IMR-90 (cell line): ENCODE data around the gene CYP3A4. TPM values are rescaled to one million over a fixed set of nuclear protein-coding genes. Genes with fewer than 3 reads are reported as not detected.

Source experiments
- ATAC-seq: fragments of 200-7000 bp; cut with Tn5 transposase; 2 replicates; pipeline ENCODE4 v1.9.1; 2020; ENCODE audit warnings: low read depth, mild to moderate bottlenecking, moderate library complexity
- Bru-seq: library from RNA; stranded (reverse); fragments of 400-500 nt; gene quantifications from one replicate; lab custom pipeline; 2021; lab: Mats Ljungman, UMichigan
- BruChase-seq, 2 experiments: library from RNA; stranded (reverse); fragments of 400-500 nt; gene quantifications; one replicate each; lab custom pipeline; 2021; lab: Mats Ljungman, UMichigan
- BruUV-seq: library from RNA; stranded (reverse); fragments of 400-500 nt; replicated peaks from 2 replicates; lab custom pipeline; 2021; lab: Mats Ljungman, UMichigan
- CTCF ChIA-PET: fragments of 300-600 bp; formaldehyde crosslinking; extraction: SDS; loops from one replicate; lab custom pipeline; 2021; ENCODE audit warnings: antibody characterized with exemption; lab: Yijun Ruan, JAX
- POLR2A ChIA-PET: fragments of 300-600 bp; sonication (Branson Sonifier 250); formaldehyde crosslinking; loops from one replicate; lab custom pipeline; 2022; ENCODE audit warnings: antibody characterized with exemption; ENCODE audit not compliant: unreplicated experiment; lab: Charles Lee
- DNase-seq: peaks from one replicate; pipeline ENCODE4 v3.0.0; 2013
- H2AFZ ChIP-seq: replicated peaks from 2 replicates; pipeline ENCODE3; 2013; ENCODE audit warnings: low read length, mild to moderate bottlenecking; ENCODE audit not compliant: poor library complexity
- H2AK5ac ChIP-seq: 2 replicates; pipeline ENCODE4 v1.6.1; 2013; ENCODE audit warnings: low read depth, low read length, inconsistent platforms
- H2AK9ac ChIP-seq: replicated peaks from 2 replicates; pipeline ENCODE3; 2013; ENCODE audit warnings: mild to moderate bottlenecking, low read depth, low read length, moderate library complexity; ENCODE audit not compliant: poor library complexity
- H2BK120ac ChIP-seq: 2 replicates; pipeline ENCODE4 v1.6.1; 2013; ENCODE audit warnings: low read depth, low read length, inconsistent platforms
- H2BK15ac ChIP-seq: 3 replicates; pipeline ENCODE4 v1.6.1; 2013; ENCODE audit warnings: low read depth, low read length, inconsistent platforms
- H2BK20ac ChIP-seq: 2 replicates; pipeline ENCODE4 v1.6.1; 2013; ENCODE audit warnings: low read depth, mild to moderate bottlenecking, inconsistent platforms, low read length, moderate library complexity
- H2BK5ac ChIP-seq: 2 replicates; pipeline ENCODE4 v1.6.1; 2013; ENCODE audit warnings: mild to moderate bottlenecking, low read depth, low read length, inconsistent platforms; ENCODE audit not compliant: poor library complexity, severe bottlenecking
- H3K14ac ChIP-seq: replicated peaks from 2 replicates; pipeline ENCODE4 v1.6.1; 2013; ENCODE audit warnings: low read depth, low read length, inconsistent platforms
- H3K18ac ChIP-seq: 2 replicates; pipeline ENCODE4 v1.6.1; 2013; ENCODE audit warnings: low read depth, low read length, control low read depth
- H3K23ac ChIP-seq: 2 replicates; pipeline ENCODE4 v1.6.1; 2013; ENCODE audit warnings: low read depth, low read length, inconsistent platforms
- H3K27ac ChIP-seq: 2 replicates; pipeline ENCODE4 v1.5.1; 2013; ENCODE audit warnings: mild to moderate bottlenecking, control low read depth, low read length; ENCODE audit not compliant: insufficient read depth
- H3K27me3 ChIP-seq: 2 replicates; pipeline ENCODE4 v1.6.1; 2013; ENCODE audit warnings: low read length; ENCODE audit not compliant: control insufficient read depth, insufficient read depth
- H3K36me3 ChIP-seq: 2 replicates; pipeline ENCODE4 v1.6.1; 2013; ENCODE audit warnings: low read length, mixed read lengths; ENCODE audit not compliant: control insufficient read depth, insufficient read depth
- H3K4ac ChIP-seq: 2 replicates; pipeline ENCODE4 v1.6.1; 2013; ENCODE audit warnings: low read depth, low read length, inconsistent platforms
- H3K4me1 ChIP-seq: 2 replicates; pipeline ENCODE4 v1.6.1; 2013; ENCODE audit warnings: low read length, mixed read lengths; ENCODE audit not compliant: control insufficient read depth, insufficient read depth
- H3K4me2 ChIP-seq: 2 replicates; pipeline ENCODE4 v1.6.1; 2013; ENCODE audit warnings: low read depth, mild to moderate bottlenecking, control low read depth, low read length, moderate library complexity
- H3K4me3 ChIP-seq: 2 replicates; pipeline ENCODE4 v1.5.1; 2013; ENCODE audit warnings: low read depth, mild to moderate bottlenecking, control low read depth, low read length, moderate library complexity; ENCODE audit not compliant: insufficient read depth
- H3K56ac ChIP-seq: 2 replicates; pipeline ENCODE4 v1.6.1; 2013; ENCODE audit warnings: low read length, inconsistent platforms; ENCODE audit not compliant: insufficient read depth; ENCODE audit errors: extremely low read depth
- H3K79me1 ChIP-seq, 2 experiments: 2 replicates each; pipeline ENCODE4 v1.6.1; 2013; ENCODE audit warnings: low read length in 2 of 2, inconsistent platforms in 1 of 2, low read depth in 1 of 2
- H3K9ac ChIP-seq: 2 replicates; pipeline ENCODE4 v1.6.1; 2013; ENCODE audit warnings: low read depth, low read length, control low read depth
- H3K9me1 ChIP-seq: 2 replicates; pipeline ENCODE4 v1.6.1; 2013; ENCODE audit warnings: low read length, inconsistent platforms; ENCODE audit not compliant: insufficient read depth
- H3K9me3 ChIP-seq: 2 replicates; pipeline ENCODE4 v1.6.1; 2013; ENCODE audit warnings: low read length; ENCODE audit not compliant: control insufficient read depth, insufficient read depth
- H4K20me1 ChIP-seq: 2 replicates; pipeline ENCODE4 v1.6.1; 2013; ENCODE audit warnings: low read length, inconsistent platforms; ENCODE audit not compliant: insufficient read depth
- H4K5ac ChIP-seq: 2 replicates; pipeline ENCODE4 v1.6.1; 2013; ENCODE audit warnings: mild to moderate bottlenecking, low read depth, low read length, control low read depth
- H4K8ac ChIP-seq, 2 experiments: 2 replicates each; pipeline ENCODE4 v1.6.1; 2013; ENCODE audit warnings: low read depth in 2 of 2, low read length in 2 of 2, control low read depth in 1 of 2, inconsistent platforms in 1 of 2
- H4K91ac ChIP-seq: 2 replicates; pipeline ENCODE4 v1.6.1; 2013; ENCODE audit warnings: low read depth, low read length, inconsistent platforms; ENCODE audit not compliant: insufficient read depth
- BHLHE40 ChIP-seq: fragments of 150-350 bp; IDR thresholded peaks from 2 replicates; pipeline ENCODE4 v1.6.1; 2016; ENCODE audit warnings: mild to moderate bottlenecking, low read depth, low read length
- CHD1 ChIP-seq: IDR thresholded peaks from 2 replicates; pipeline ENCODE4 v1.6.1; 2012; ENCODE audit warnings: low read depth, low read length, improper control_type of control experiment
- MAZ ChIP-seq: IDR thresholded peaks from 2 replicates; pipeline ENCODE4 v1.6.1; 2012; ENCODE audit warnings: low read depth, mild to moderate bottlenecking, low read length, improper control_type of control experiment, moderate library complexity, borderline replicate concordance
- RCOR1 ChIP-seq: IDR thresholded peaks from 2 replicates; pipeline ENCODE4 v1.6.1; 2012; ENCODE audit warnings: mild to moderate bottlenecking, low read length, improper control_type of control experiment; ENCODE audit not compliant: insufficient replicate concordance
- SMC3 ChIP-seq: fragments of 150-350 bp; IDR thresholded peaks from 2 replicates; pipeline ENCODE4 v1.6.1; 2016; ENCODE audit warnings: low read depth, mild to moderate bottlenecking, antibody characterized with exemption, low read length, moderate library complexity
- dilution Hi-C: fragments of 300-500 bp; cut with HindIII; formaldehyde crosslinking; loops from one replicate; pipeline ENCODE4 v1.14.3; 2018; ENCODE audit warnings: low sequenced_read_pairs; ENCODE audit not compliant: unreplicated experiment
- in situ Hi-C: fragments of 300-500 bp; cut with MboI; formaldehyde crosslinking; loops from 3 replicates; pipeline ENCODE4 v1.14.3; 2019; ENCODE audit warnings: low sequenced_read_pairs, inconsistent platforms, mixed read lengths
- intact Hi-C: fragments of 100-400 bp; cut with micrococcal nuclease; formaldehyde crosslinking; loops from 2 replicates; pipeline ENCODE4 v1.10.0; 2022
- long read RNA-seq: library from polyadenylated mRNA; unstranded; transcript quantifications from one replicate; pipeline ENCODE4 v2.0.0, GENCODE V29; 2021; ENCODE audit not compliant: unreplicated experiment
- polyA plus RNA-seq, 3 experiments: library from polyadenylated mRNA; depleted of rRNA; stranded (reverse); fragments of >200 nt; gene quantifications; 2 replicates each; pipeline ENCODE4 v1.2.3, GENCODE V29; 2012; ENCODE audit warnings: low replicate concordance in 1 of 3
- total RNA-seq: library from RNA; depleted of rRNA; stranded (reverse); fragments of >200 nt; gene quantifications from 2 replicates; pipeline ENCODE4 v1.2.3, GENCODE V29; 2012; rRNA removed
- TF ChIP-seq, protein P1 (sequence below): fragments of 150-350 bp; IDR thresholded peaks from 2 replicates; pipeline ENCODE4 v1.6.1; 2016; ENCODE audit warnings: low read depth, mild to moderate bottlenecking, low read length, moderate library complexity, borderline replicate concordance

The CYP3A4 gene
- total RNA-seq (not detected in 2 replicates), polyA plus RNA-seq (2012; rRNA removed) (not detected in 2 replicates), Bru-seq, nascent RNA (not detected), BruChase-seq, experiment 1, labeled RNA remaining after a 6-hour chase (percentile 3 among the genes with signal in this experiment), BruChase-seq, experiment 2, labeled RNA remaining after a 2-hour chase (not detected)
- polyA plus RNA-seq (2012; cell fraction: cytosol; rRNA removed) = not detected in 2 replicates
- not detected in 2 replicates for polyA plus RNA-seq (2012; cell fraction: nucleus; rRNA removed; ENCODE audit: low replicate concordance)
- long read RNA-seq = 0 reads

DNA sequence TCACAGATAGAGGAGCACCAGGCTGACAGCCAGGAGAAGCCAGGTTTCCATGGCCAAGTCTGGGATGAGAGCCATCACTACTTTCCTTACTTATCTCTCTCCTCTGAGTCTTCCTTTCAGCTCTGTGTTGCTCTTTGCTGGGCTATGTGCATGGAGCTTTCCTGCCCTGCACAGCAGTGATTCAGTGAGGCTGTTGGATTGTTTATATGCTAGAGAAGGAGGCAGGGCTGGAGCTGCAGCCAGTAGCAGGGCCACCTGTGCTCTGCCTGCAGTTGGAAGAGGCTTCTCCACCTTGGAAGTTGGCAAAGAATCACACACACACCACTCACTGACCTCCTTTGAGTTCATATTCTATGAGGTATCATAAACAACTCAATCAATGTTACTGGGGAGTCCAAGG, at the start of gene CYP3A4:
TSS of gene CYP3A4 (minus strand) at position 178 of the 400 bp plus-strand sequence. CDS start at position 75, 103 bp downstream.
- no peak within 1 kb of the TSS for H4K8ac ChIP-seq

More for the DNA sequence above, at the start of gene CYP3A4:
- Histone ChIP-seq H3K27me3 (peaks cover 4% of the 10 kb centered on the region), H3K4me2 (no peak within 1 kb of the TSS), H2AFZ (no peak within 1 kb of the TSS), H2AK5ac (no peak within 1 kb of the TSS), H4K91ac (no peak within 1 kb of the TSS), H3K23ac (no peak within 1 kb of the TSS), H3K36me3 (no peaks in the 10 kb centered on the region), H3K56ac (no peak within 1 kb of the TSS; the same call in 1 of the 2 replicates), H3K4me1 (no peaks in the 10 kb centered on the region), H4K5ac (no peak within 1 kb of the TSS), H2BK5ac (no peak within 1 kb of the TSS), H2BK15ac (no peak within 1 kb of the TSS), H2BK20ac (no peak within 1 kb of the TSS), H3K27ac (no peak within 1 kb of the TSS), H3K9me3 (no peaks in the 10 kb centered on the region), H3K79me1 (no peaks in the 10 kb centered on the region), H3K9ac (no peak within 1 kb of the TSS), H4K20me1 (no peaks in the 10 kb centered on the region), H2AK9ac (no peak within 1 kb of the TSS), H3K9me1 (no peaks in the 10 kb centered on the region), H3K18ac (no peak within 1 kb of the TSS), H3K4me3 (no peak within 1 kb of the TSS), H3K4ac (no peak within 1 kb of the TSS), H3K14ac (no peak within 1 kb of the TSS), H2BK120ac (no peak within 1 kb of the TSS)
- POLR2A ChIA-PET = no interaction called here
- TF ChIP-seq MAZ (no peak), BHLHE40 (no peak), SMC3 (no peak), CHD1 (no peak), RCOR1 (no peak)
- TF ChIP-seq, protein P1, sequence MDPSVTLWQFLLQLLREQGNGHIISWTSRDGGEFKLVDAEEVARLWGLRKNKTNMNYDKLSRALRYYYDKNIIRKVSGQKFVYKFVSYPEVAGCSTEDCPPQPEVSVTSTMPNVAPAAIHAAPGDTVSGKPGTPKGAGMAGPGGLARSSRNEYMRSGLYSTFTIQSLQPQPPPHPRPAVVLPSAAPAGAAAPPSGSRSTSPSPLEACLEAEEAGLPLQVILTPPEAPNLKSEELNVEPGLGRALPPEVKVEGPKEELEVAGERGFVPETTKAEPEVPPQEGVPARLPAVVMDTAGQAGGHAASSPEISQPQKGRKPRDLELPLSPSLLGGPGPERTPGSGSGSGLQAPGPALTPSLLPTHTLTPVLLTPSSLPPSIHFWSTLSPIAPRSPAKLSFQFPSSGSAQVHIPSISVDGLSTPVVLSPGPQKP = no peak
- BruUV-seq = no TSS peak
- in situ Hi-C loops (no loop called here), dilution Hi-C loops (no loop called here), intact Hi-C loops (no loop called here)
- ATAC-seq (no peak), DNase-seq (no peak)
- CTCF ChIA-PET = no interaction called here
